HepG2 (cell line): ENCODE measurements around the gene RAPSN. TPM values are rescaled to one million over a fixed set of nuclear protein-coding genes. Genes with fewer than 3 reads are reported as not detected.

Experiments used
- EZH2 ChIP-seq: conservative IDR thresholded peaks from 2 replicates; pipeline ENCODE4 v1.6.1; 2012; ENCODE audit warnings: mild to moderate bottlenecking, low read depth, low read length, moderate library complexity
- FOSL2 ChIP-seq: sonication (generic); formaldehyde crosslinking; IDR thresholded peaks from 2 replicates; pipeline ENCODE4 v1.4.0; 2020; ENCODE audit warnings: missing genetic modification reagents
- MIER2 ChIP-seq: IDR thresholded peaks from 2 replicates; pipeline ENCODE4 v1.6.1; 2016; ENCODE audit warnings: missing biosample characterization, missing genetic modification reagents
- PAWR ChIP-seq: sonication (generic); formaldehyde crosslinking; IDR thresholded peaks from 2 replicates; pipeline ENCODE4 v1.4.0; 2020; ENCODE audit warnings: missing genetic modification reagents, mild to moderate bottlenecking, borderline replicate concordance
- RFX3 ChIP-seq: IDR thresholded peaks from 2 replicates; pipeline ENCODE4 v1.6.1; 2016; ENCODE audit warnings: missing biosample characterization, missing genetic modification reagents
- ZBTB38 ChIP-seq: sonication (generic); formaldehyde crosslinking; IDR thresholded peaks from 2 replicates; pipeline ENCODE4 v1.5.1; 2020; ENCODE audit warnings: mild to moderate bottlenecking, missing genetic modification reagents
- ZFP37 ChIP-seq: sonication (generic); formaldehyde crosslinking; IDR thresholded peaks from 2 replicates; pipeline ENCODE4 v1.4.0; 2020; ENCODE audit warnings: missing genetic modification reagents, borderline replicate concordance
- ZNF329 ChIP-seq: sonication (generic); formaldehyde crosslinking; IDR thresholded peaks from 2 replicates; pipeline ENCODE4 v1.9.0; 2021; ENCODE audit warnings: low read depth, mild to moderate bottlenecking, missing genetic modification reagents
- ZNF710 ChIP-seq: sonication (generic); formaldehyde crosslinking; IDR thresholded peaks from 2 replicates; pipeline ENCODE4 v1.5.0; 2020; ENCODE audit warnings: mild to moderate bottlenecking, missing genetic modification reagents, borderline replicate concordance
- polyA plus RNA-seq, 8 experiments: library from polyadenylated mRNA; depleted of rRNA in 3 of 8; stranded (reverse) in 7 of 8; unstranded in 1 of 8; fragments of >200 nt; fragmentation: Illumina TruSeq in 4 of 8; extraction: Trizol in 4 of 8; gene quantifications; 2 replicates each; pipeline versions ENCODE4 v1.2.1 to v1.2.3, GENCODE V29; 2011 to 2016; ENCODE audit warnings: low read depth in 4 of 8, missing spikeins in 1 of 8, mixed read lengths in 1 of 8; ENCODE audit not compliant: insufficient read depth in 1 of 8
- total RNA-seq, 5 experiments: library from RNA; depleted of rRNA; stranded (reverse); fragments of >200 nt; fragmentation: Illumina TruSeq; extraction: Trizol; gene quantifications; 2 replicates each; pipeline ENCODE4 v1.2.3, GENCODE V29; 2016; ENCODE audit warnings: low read depth in 1 of 5
- TF ChIP-seq, protein P1 (sequence below): sonication (generic); formaldehyde crosslinking; IDR thresholded peaks from 2 replicates; pipeline ENCODE4 v1.4.0; 2020; ENCODE audit warnings: missing genetic modification reagents

RAPSN gene
- total and polyA plus RNA-seq, 2 of the 13 experiments (the other 11 are each of a cell fraction or from before 2014, with no cell fraction given) = 0.15 to 1.2 TPM

DNA sequence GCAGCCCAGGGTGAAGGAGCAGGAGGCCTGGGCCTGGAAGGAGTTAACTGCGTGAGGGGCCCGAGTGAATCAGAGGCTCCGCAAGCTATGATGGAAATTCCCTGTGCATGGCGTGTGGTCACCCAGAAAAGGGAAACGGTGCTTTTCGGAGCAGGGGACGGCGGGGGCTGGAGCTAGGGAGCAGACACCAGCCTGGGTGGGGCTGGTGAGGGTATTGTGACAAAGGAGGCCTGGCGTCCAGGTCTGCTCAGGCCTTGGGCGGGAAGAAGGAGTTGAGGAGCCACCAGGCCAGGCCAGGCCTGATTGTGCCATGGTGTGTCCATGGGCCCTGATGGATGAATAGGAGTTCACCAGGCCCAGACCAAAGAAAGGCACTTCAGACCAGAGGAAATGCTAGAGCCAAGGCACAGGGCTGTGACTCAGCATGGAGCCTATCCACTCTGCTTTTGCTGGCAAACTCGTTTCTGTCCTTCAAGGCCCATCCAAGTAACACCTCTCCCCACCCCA is 57.8 kb downstream of the RAPSN start (continued):
- no peak for TF ChIP-seq ZNF710
- TF ChIP-seq FOSL2 (CRISPR knock-in tag) = no peak
- no peak for TF ChIP-seq MIER2 (CRISPR knock-in tag)
- no peak for TF ChIP-seq ZFP37 (CRISPR knock-in tag)
- no peak for TF ChIP-seq ZBTB38 (CRISPR knock-in tag)
- no peak for TF ChIP-seq ZNF329 (CRISPR knock-in tag)
- TF ChIP-seq, protein P1, sequence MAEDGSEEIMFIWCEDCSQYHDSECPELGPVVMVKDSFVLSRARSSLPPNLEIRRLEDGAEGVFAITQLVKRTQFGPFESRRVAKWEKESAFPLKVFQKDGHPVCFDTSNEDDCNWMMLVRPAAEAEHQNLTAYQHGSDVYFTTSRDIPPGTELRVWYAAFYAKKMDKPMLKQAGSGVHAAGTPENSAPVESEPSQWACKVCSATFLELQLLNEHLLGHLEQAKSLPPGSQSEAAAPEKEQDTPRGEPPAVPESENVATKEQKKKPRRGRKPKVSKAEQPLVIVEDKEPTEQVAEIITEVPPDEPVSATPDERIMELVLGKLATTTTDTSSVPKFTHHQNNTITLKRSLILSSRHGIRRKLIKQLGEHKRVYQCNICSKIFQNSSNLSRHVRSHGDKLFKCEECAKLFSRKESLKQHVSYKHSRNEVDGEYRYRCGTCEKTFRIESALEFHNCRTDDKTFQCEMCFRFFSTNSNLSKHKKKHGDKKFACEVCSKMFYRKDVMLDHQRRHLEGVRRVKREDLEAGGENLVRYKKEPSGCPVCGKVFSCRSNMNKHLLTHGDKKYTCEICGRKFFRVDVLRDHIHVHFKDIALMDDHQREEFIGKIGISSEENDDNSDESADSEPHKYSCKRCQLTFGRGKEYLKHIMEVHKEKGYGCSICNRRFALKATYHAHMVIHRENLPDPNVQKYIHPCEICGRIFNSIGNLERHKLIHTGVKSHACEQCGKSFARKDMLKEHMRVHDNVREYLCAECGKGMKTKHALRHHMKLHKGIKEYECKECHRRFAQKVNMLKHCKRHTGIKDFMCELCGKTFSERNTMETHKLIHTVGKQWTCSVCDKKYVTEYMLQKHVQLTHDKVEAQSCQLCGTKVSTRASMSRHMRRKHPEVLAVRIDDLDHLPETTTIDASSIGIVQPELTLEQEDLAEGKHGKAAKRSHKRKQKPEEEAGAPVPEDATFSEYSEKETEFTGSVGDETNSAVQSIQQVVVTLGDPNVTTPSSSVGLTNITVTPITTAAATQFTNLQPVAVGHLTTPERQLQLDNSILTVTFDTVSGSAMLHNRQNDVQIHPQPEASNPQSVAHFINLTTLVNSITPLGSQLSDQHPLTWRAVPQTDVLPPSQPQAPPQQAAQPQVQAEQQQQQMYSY (CRISPR knock-in tag) = no peak
- TF ChIP-seq RFX3 (CRISPR knock-in tag) = no peak
- no peak for TF ChIP-seq EZH2
- no peak for TF ChIP-seq PAWR (CRISPR knock-in tag)
